ENCODE results near the gene SLC2A9.

DNA sequence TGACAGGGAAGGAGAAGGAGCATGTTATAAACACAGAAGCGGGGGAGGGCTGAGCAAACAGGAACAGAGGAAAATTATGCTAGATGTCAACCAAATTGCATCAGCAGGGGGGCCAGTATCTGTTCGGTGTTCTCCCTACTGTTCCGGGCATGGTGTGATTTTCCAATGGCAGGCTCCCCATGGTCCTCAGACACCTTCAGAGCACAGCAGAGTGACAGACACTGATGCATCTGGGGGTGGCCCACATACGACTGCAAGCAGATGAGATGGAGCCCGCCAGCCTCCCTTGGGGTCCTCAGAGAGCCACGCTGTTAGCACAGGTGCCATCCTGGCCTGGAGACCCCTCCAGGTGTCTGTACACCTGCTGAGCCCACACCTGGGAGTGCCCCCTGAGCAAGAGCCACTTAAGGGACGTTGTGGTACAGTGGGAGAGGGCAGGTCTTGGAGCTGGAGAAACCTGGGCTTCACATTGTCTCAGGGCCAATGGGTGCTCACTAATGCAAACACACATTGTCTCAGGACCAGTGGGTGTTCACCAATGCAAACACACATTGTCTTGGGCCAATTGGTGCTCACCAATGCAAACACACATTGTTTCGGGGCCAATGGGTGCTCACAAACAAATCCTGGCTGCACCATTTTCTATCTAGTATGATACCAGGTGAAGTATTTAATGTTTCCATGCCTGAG lies 95.4 kb downstream of the SLC2A9 start:
- no peak for TF ChIP-seq EZH2 (IDR thresholded peaks at IDR 0.05; ENCODE audit: borderline replicate concordance, insufficient read depth, low read length, poor library complexity, severe bottlenecking)
- TF ChIP-seq, protein P1, sequence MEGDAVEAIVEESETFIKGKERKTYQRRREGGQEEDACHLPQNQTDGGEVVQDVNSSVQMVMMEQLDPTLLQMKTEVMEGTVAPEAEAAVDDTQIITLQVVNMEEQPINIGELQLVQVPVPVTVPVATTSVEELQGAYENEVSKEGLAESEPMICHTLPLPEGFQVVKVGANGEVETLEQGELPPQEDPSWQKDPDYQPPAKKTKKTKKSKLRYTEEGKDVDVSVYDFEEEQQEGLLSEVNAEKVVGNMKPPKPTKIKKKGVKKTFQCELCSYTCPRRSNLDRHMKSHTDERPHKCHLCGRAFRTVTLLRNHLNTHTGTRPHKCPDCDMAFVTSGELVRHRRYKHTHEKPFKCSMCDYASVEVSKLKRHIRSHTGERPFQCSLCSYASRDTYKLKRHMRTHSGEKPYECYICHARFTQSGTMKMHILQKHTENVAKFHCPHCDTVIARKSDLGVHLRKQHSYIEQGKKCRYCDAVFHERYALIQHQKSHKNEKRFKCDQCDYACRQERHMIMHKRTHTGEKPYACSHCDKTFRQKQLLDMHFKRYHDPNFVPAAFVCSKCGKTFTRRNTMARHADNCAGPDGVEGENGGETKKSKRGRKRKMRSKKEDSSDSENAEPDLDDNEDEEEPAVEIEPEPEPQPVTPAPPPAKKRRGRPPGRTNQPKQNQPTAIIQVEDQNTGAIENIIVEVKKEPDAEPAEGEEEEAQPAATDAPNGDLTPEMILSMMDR (IDR thresholded peaks at IDR 0.05; ENCODE audit: poor library complexity, severe bottlenecking): no peak
- peak; percentile 38 for TF ChIP-seq RAD21 (conservative IDR thresholded peaks at IDR 0.05)
- peak; percentile 95 for TF ChIP-seq EP300 (conservative IDR thresholded peaks at IDR 0.05; ENCODE audit: poor library complexity, severe bottlenecking)
- TF ChIP-seq MXI1 (conservative IDR thresholded peaks at IDR 0.05; ENCODE audit: poor library complexity, severe bottlenecking): no peak
- peak; percentile 88 for TF ChIP-seq POLR2AphosphoS5 (IDR thresholded peaks at IDR 0.05)
- TF ChIP-seq, protein P2, sequence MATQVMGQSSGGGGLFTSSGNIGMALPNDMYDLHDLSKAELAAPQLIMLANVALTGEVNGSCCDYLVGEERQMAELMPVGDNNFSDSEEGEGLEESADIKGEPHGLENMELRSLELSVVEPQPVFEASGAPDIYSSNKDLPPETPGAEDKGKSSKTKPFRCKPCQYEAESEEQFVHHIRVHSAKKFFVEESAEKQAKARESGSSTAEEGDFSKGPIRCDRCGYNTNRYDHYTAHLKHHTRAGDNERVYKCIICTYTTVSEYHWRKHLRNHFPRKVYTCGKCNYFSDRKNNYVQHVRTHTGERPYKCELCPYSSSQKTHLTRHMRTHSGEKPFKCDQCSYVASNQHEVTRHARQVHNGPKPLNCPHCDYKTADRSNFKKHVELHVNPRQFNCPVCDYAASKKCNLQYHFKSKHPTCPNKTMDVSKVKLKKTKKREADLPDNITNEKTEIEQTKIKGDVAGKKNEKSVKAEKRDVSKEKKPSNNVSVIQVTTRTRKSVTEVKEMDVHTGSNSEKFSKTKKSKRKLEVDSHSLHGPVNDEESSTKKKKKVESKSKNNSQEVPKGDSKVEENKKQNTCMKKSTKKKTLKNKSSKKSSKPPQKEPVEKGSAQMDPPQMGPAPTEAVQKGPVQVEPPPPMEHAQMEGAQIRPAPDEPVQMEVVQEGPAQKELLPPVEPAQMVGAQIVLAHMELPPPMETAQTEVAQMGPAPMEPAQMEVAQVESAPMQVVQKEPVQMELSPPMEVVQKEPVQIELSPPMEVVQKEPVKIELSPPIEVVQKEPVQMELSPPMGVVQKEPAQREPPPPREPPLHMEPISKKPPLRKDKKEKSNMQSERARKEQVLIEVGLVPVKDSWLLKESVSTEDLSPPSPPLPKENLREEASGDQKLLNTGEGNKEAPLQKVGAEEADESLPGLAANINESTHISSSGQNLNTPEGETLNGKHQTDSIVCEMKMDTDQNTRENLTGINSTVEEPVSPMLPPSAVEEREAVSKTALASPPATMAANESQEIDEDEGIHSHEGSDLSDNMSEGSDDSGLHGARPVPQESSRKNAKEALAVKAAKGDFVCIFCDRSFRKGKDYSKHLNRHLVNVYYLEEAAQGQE (IDR thresholded peaks at IDR 0.05; ENCODE audit: borderline replicate concordance): peak; percentile 79
